SK-N-SH treated with all-trans-retinoic acid at 6 μM for 48 hours (cell line): ENCODE results near the gene TSTD1.

Experiments
- ATAC-seq: fragments of 200-7000 bp; cut with Tn5 transposase; 3 replicates; pipeline ENCODE4 v1.9.1; 2020; ENCODE audit warnings: mild to moderate bottlenecking, moderate library complexity
- ARNTL ChIP-seq: fragments of 450-650 bp; formaldehyde crosslinking; IDR thresholded peaks from 2 replicates; pipeline ENCODE4 v1.5.0; 2020; ENCODE audit warnings: low read depth, mild to moderate bottlenecking, moderate library complexity, borderline replicate concordance
- BACH2 ChIP-seq: fragments of 250-450 bp; sonication (Bioruptor Pico); IDR thresholded peaks from 2 replicates; pipeline ENCODE4 v1.9.0; 2021; ENCODE audit warnings: mild to moderate bottlenecking, borderline replicate concordance
- CREB5 ChIP-seq: fragments of 250-450 bp; sonication (Bioruptor Pico); IDR thresholded peaks from 2 replicates; pipeline ENCODE4 v1.5.1; 2020; ENCODE audit warnings: low read depth, mild to moderate bottlenecking, moderate library complexity
- CSDC2 ChIP-seq: fragments of 250-450 bp; sonication (Bioruptor Pico); IDR thresholded peaks from 2 replicates; pipeline ENCODE4 v1.5.0; 2020; ENCODE audit warnings: mild to moderate bottlenecking, moderate library complexity
- CSRNP3 ChIP-seq: fragments of 250-450 bp; sonication (Bioruptor Pico); IDR thresholded peaks from 2 replicates; pipeline ENCODE4 v1.5.1; 2021; ENCODE audit warnings: mild to moderate bottlenecking, moderate library complexity
- ESRRG ChIP-seq: fragments of 250-450 bp; sonication (Bioruptor Pico); IDR thresholded peaks from 2 replicates; pipeline ENCODE4 v1.6.1; 2021; ENCODE audit warnings: mild to moderate bottlenecking
- GLIS3 ChIP-seq: fragments of 250-450 bp; sonication (Bioruptor Pico); IDR thresholded peaks from 2 replicates; pipeline ENCODE4 v1.5.0; 2020; ENCODE audit warnings: mild to moderate bottlenecking, moderate library complexity
- PPARA ChIP-seq: fragments of 250-450 bp; sonication (Bioruptor Pico); IDR thresholded peaks from 2 replicates; pipeline ENCODE4 v1.5.0; 2020; ENCODE audit warnings: mild to moderate bottlenecking, borderline replicate concordance
- RARB ChIP-seq: fragments of 250-450 bp; sonication (Bioruptor Pico); IDR thresholded peaks from 2 replicates; pipeline ENCODE4 v1.8.0; 2021; ENCODE audit warnings: mild to moderate bottlenecking, moderate library complexity
- SNAI2 ChIP-seq: fragments of 250-450 bp; sonication (Bioruptor Pico); IDR thresholded peaks from 2 replicates; pipeline ENCODE4 v1.5.0; 2020; ENCODE audit warnings: mild to moderate bottlenecking, moderate library complexity
- TCF4 ChIP-seq: fragments of 250-450 bp; sonication (Bioruptor Pico); IDR thresholded peaks from 2 replicates; pipeline ENCODE4 v1.8.0; 2021; ENCODE audit warnings: mild to moderate bottlenecking, moderate library complexity, borderline replicate concordance
- TOX ChIP-seq: fragments of 250-450 bp; sonication (Bioruptor Pico); IDR thresholded peaks from 2 replicates; pipeline ENCODE4 v1.8.0; 2021; ENCODE audit warnings: mild to moderate bottlenecking, moderate library complexity, borderline replicate concordance
- ZC3H10 ChIP-seq: fragments of 250-450 bp; sonication (Bioruptor Pico); IDR thresholded peaks from 2 replicates; pipeline ENCODE4 v1.5.1; 2021; ENCODE audit warnings: mild to moderate bottlenecking, moderate library complexity
- ZFP3 ChIP-seq: fragments of 250-450 bp; sonication (Bioruptor Pico); IDR thresholded peaks from 2 replicates; pipeline ENCODE4 v1.5.0; 2020; ENCODE audit warnings: mild to moderate bottlenecking, moderate library complexity
- ZFP30 ChIP-seq: fragments of 450-650 bp; formaldehyde crosslinking; IDR thresholded peaks from 2 replicates; pipeline ENCODE4 v1.5.0; 2022; ENCODE audit warnings: mild to moderate bottlenecking, moderate library complexity
- ZNF565 ChIP-seq: fragments of 450-650 bp; formaldehyde crosslinking; conservative IDR thresholded peaks from 2 replicates; pipeline ENCODE4 v1.5.0; 2020; ENCODE audit warnings: low read depth, mild to moderate bottlenecking, moderate library complexity
- ZNF70 ChIP-seq: fragments of 450-650 bp; formaldehyde crosslinking; IDR thresholded peaks from 2 replicates; pipeline ENCODE4 v1.5.0; 2020; ENCODE audit warnings: mild to moderate bottlenecking, moderate library complexity
- ZNF8 ChIP-seq: fragments of 450-650 bp; formaldehyde crosslinking; IDR thresholded peaks from 2 replicates; pipeline ENCODE4 v1.5.0; 2020; ENCODE audit warnings: mild to moderate bottlenecking, moderate library complexity
- TF ChIP-seq, protein P1 (sequence below): fragments of 250-450 bp; sonication (Bioruptor Pico); IDR thresholded peaks from 2 replicates; pipeline ENCODE4 v1.5.0; 2020; ENCODE audit warnings: mild to moderate bottlenecking, moderate library complexity
- TF ChIP-seq, protein P2 (sequence below): fragments of 250-450 bp; sonication (Bioruptor Pico); IDR thresholded peaks from 2 replicates; pipeline ENCODE4 v1.8.0; 2021; ENCODE audit warnings: low read depth, mild to moderate bottlenecking, moderate library complexity, borderline replicate concordance
- TF ChIP-seq, protein P3 (sequence below): fragments of 250-450 bp; sonication (Bioruptor Pico); IDR thresholded peaks from 2 replicates; pipeline ENCODE4 v1.8.0; 2020; ENCODE audit warnings: mild to moderate bottlenecking, moderate library complexity, borderline replicate concordance

The TSTD1 gene

GRCh38 chr1:161013131-161013487, 25.7 kb downstream of the TSTD1 start:
- ATAC-seq, result peak; percentile 37
- TF ChIP-seq, protein P1, sequence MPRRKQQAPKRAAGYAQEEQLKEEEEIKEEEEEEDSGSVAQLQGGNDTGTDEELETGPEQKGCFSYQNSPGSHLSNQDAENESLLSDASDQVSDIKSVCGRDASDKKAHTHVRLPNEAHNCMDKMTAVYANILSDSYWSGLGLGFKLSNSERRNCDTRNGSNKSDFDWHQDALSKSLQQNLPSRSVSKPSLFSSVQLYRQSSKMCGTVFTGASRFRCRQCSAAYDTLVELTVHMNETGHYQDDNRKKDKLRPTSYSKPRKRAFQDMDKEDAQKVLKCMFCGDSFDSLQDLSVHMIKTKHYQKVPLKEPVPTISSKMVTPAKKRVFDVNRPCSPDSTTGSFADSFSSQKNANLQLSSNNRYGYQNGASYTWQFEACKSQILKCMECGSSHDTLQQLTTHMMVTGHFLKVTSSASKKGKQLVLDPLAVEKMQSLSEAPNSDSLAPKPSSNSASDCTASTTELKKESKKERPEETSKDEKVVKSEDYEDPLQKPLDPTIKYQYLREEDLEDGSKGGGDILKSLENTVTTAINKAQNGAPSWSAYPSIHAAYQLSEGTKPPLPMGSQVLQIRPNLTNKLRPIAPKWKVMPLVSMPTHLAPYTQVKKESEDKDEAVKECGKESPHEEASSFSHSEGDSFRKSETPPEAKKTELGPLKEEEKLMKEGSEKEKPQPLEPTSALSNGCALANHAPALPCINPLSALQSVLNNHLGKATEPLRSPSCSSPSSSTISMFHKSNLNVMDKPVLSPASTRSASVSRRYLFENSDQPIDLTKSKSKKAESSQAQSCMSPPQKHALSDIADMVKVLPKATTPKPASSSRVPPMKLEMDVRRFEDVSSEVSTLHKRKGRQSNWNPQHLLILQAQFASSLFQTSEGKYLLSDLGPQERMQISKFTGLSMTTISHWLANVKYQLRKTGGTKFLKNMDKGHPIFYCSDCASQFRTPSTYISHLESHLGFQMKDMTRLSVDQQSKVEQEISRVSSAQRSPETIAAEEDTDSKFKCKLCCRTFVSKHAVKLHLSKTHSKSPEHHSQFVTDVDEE (CRISPR knock-in tag), result no peak

DNA sequence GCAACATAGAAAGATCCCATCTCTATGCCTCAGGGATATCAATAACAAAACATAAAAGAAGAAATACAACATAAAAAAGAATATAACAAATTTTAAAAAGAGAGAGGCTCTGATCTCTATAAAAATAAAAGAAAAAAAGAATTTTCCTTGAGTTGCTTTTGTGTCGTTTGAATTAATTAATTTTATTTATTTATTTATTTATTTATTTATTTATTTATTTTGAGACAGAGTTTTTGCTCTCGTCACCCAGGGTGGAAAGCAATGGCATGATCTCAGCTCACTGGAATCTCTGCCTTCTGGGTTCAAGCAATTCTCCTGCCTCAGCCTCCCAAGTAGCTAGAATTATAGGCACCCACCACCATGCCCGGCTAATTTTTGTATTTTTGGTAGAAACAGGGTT, 26.3 kb downstream of the TSTD1 start:
- no peak for ATAC-seq
- TF ChIP-seq, protein P2, sequence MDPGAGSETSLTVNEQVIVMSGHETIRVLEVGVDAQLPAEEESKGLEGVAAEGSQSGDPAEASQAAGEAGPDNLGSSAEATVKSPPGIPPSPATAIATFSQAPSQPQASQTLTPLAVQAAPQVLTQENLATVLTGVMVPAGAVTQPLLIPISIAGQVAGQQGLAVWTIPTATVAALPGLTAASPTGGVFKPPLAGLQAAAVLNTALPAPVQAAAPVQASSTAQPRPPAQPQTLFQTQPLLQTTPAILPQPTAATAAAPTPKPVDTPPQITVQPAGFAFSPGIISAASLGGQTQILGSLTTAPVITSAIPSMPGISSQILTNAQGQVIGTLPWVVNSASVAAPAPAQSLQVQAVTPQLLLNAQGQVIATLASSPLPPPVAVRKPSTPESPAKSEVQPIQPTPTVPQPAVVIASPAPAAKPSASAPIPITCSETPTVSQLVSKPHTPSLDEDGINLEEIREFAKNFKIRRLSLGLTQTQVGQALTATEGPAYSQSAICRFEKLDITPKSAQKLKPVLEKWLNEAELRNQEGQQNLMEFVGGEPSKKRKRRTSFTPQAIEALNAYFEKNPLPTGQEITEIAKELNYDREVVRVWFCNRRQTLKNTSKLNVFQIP (CRISPR knock-in tag), result no peak
- no peak for TF ChIP-seq CSDC2 (CRISPR knock-in tag)
- no peak for TF ChIP-seq SNAI2 (CRISPR knock-in tag)

GRCh38 chr1:161009602-161010211, 29.1 kb downstream of the TSTD1 start:
- no peak for ATAC-seq
- TF ChIP-seq CSDC2 (CRISPR knock-in tag) (no peak), ZFP3 (CRISPR knock-in tag) (no peak), ZNF565 (CRISPR knock-in tag) (no peak), ZNF8 (no peak), TCF4 (no peak), GLIS3 (no peak), ZFP30 (CRISPR knock-in tag) (no peak), ZNF70 (CRISPR knock-in tag) (no peak), PPARA (no peak), BACH2 (CRISPR knock-in tag) (no peak), TOX (no peak), ARNTL (CRISPR knock-in tag) (no peak), RARB (CRISPR knock-in tag) (no peak), ZC3H10 (no peak), CSRNP3 (no peak), ESRRG (no peak), CREB5 (CRISPR knock-in tag) (no peak)
- TF ChIP-seq, protein P2 (CRISPR knock-in tag), result no peak
- TF ChIP-seq, protein P3, sequence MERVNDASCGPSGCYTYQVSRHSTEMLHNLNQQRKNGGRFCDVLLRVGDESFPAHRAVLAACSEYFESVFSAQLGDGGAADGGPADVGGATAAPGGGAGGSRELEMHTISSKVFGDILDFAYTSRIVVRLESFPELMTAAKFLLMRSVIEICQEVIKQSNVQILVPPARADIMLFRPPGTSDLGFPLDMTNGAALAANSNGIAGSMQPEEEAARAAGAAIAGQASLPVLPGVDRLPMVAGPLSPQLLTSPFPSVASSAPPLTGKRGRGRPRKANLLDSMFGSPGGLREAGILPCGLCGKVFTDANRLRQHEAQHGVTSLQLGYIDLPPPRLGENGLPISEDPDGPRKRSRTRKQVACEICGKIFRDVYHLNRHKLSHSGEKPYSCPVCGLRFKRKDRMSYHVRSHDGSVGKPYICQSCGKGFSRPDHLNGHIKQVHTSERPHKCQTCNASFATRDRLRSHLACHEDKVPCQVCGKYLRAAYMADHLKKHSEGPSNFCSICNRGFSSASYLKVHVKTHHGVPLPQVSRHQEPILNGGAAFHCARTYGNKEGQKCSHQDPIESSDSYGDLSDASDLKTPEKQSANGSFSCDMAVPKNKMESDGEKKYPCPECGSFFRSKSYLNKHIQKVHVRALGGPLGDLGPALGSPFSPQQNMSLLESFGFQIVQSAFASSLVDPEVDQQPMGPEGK (CRISPR knock-in tag), result no peak
- TF ChIP-seq, protein P1 (CRISPR knock-in tag), result no peak
